DND-41 (cell line): ENCODE results near the gene C5AR2.

Experiments used
- CTCF ChIP-seq: IDR thresholded peaks from 2 replicates; pipeline ENCODE4 v1.5.1; 2012; ENCODE audit warnings: borderline replicate concordance, low read length, moderate library complexity, mild to moderate bottlenecking; ENCODE audit not compliant: poor library complexity, severe bottlenecking; ENCODE audit errors: extremely low read depth
- EZH2 ChIP-seq: IDR thresholded peaks from 3 replicates; pipeline ENCODE4 v1.6.1; 2012; ENCODE audit warnings: borderline replicate concordance, low read depth, mild to moderate bottlenecking, moderate library complexity, low read length, inconsistent platforms; ENCODE audit not compliant: severe bottlenecking

- TF ChIP-seq CTCF (peak; percentile 95), EZH2 (no peak)
Observed at GRCh38 chr19:47391510-47392223, 59.7 kb downstream of the C5AR2 start.
